Esophagus (tissue), 2 donors: ENCODE results near the gene SPHK1. TPM values are rescaled to one million over a fixed set of nuclear protein-coding genes. Genes with fewer than 3 reads are reported as not detected.

ENCODE experiments used
- H3K27ac ChIP-seq, 2 donors: one replicate each; pipeline ENCODE4 v1.5.1; 2013; ENCODE audit warnings: low read depth in 2 of 2, mild to moderate bottlenecking in 2 of 2, inconsistent platforms in 1 of 2, low read length in 1 of 2, moderate library complexity in 1 of 2
- H3K27me3 ChIP-seq, 2 donors: one replicate each; pipeline ENCODE4 v1.6.1; 2013; ENCODE audit warnings: low read length in 2 of 2, control low read depth in 1 of 2, mild to moderate bottlenecking in 1 of 2; ENCODE audit not compliant: insufficient read depth in 2 of 2, control insufficient read depth in 1 of 2
- H3K36me3 ChIP-seq, 2 donors: one replicate each; pipeline ENCODE4 v1.6.1; 2013; ENCODE audit warnings: low read length in 1 of 2; ENCODE audit not compliant: control insufficient read depth in 2 of 2, insufficient read depth in 2 of 2
- H3K4me1 ChIP-seq, 2 donors: one replicate each; pipeline ENCODE4 v1.6.1; 2013; ENCODE audit warnings: low read length in 1 of 2; ENCODE audit not compliant: control insufficient read depth in 2 of 2, insufficient read depth in 2 of 2
- H3K4me3 ChIP-seq, 2 donors: one replicate each; pipeline ENCODE4 v1.5.1; 2013; ENCODE audit warnings: low read length in 2 of 2, mild to moderate bottlenecking in 2 of 2, low read depth in 1 of 2, moderate library complexity in 1 of 2
- H3K9me3 ChIP-seq, 2 donors: one replicate each; pipeline ENCODE4 v1.6.1; 2013; ENCODE audit warnings: mild to moderate bottlenecking in 2 of 2, low read depth in 1 of 2, low read length in 1 of 2, moderate library complexity in 1 of 2; ENCODE audit not compliant: control insufficient read depth in 2 of 2, insufficient read depth in 1 of 2
- WGBS, 2 donors: extraction: QIAGEN DNeasy Blood & Tissue Kit; methylation state at CpG; one replicate each; pipeline ENCODE4 v1.1.7; 2013; 5-methylcytosine and 5-hydroxymethylcytosine counted together
- polyA plus RNA-seq, 2 donors: library from polyadenylated mRNA; stranded (reverse); fragments of 200-250 nt; gene quantifications; one replicate each; pipeline ENCODE4 v1.2.3, GENCODE V29; 2013
- donor health status: healthy with polysubstance abuse.
- donor health status: Bipolar disorder and iron deficiency.

The SPHK1 gene
- polyA plus RNA-seq, 2 donors: 20.5 to 23.0 TPM

DNA sequence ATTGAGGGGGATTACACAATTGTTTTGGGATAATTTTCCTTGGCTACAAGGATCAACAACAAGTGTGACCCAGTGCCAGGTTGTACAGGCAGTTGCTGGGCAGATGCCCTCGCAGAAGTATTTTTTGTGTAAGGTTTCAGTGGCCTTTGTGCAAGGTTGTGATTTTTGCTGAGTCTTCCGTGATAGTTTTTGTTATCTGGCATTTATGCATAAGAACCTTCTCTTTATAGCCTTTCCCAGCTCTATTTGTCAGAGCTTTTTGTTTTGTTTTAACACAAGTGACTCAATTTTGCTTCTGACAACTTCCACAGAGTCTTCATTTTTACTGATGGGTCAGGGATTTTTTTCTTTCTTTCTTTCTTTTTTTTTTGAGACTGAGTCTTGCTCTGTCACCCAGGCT lies 23.9 kb upstream of the SPHK1 start:
- Histone ChIP-seq H3K36me3 (no peaks in the 10 kb centered on the region), H3K4me1 (peaks cover 0 to 7% of the 10 kb centered on the region in 2 donors), H3K27ac (peak overlapping the region; percentile 24 to 60), H3K27me3 (no peaks in the 10 kb centered on the region), H3K9me3 (no peaks in the 10 kb centered on the region), H3K4me3 (no peak overlapping the region)
- 55 to 56% methylated on average over 2 of the region's 2 CpGs for WGBS, 2 donors

DNA sequence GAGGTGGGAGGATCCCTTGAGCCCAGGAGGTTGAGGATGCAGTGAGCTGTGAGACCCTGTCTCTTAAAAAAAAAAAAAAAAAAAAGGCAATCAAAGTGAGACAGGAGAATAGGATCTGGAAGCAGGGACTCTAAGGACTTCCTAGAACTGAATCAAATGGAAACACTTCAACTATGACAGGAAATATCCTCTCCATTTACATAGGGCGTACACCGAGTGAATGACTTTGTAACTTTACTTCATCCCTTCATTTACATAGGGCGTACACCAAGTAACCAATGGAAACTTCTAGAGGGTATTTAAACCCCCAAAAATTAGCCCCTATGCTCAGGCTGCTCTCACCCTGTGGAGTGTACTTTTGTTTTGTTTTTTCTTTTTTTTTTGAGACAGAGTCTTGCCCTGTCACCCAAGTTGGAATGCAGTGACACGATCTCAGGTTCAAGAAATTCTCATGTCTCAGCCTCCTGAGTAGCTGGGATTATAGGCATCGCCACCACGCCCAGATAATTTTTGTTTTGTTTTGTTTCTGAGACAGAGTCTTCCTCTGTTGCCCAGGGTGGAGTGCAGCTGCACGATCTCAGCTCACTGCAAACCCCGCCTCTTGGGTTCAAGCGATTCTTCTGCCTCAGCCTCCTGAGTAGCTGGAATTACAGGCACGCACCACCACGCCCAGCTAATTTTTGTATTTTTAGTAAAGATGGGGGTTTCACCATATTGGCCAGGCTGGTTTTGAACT lies 21.1 kb upstream of the SPHK1 start:
- Histone ChIP-seq H3K4me3 (no peak overlapping the region), H3K27me3 (no peaks in the 10 kb centered on the region), H3K36me3 (no peaks in the 10 kb centered on the region), H3K4me1 (peaks cover 0 to 7% of the 10 kb centered on the region in 2 donors), H3K27ac (peak overlapping the region in 1 of 2 donors; percentile 74), H3K9me3 (no peaks in the 10 kb centered on the region)
- 73 to 74% methylated on average over 11 of the region's 11 CpGs for WGBS, 2 donors

DNA sequence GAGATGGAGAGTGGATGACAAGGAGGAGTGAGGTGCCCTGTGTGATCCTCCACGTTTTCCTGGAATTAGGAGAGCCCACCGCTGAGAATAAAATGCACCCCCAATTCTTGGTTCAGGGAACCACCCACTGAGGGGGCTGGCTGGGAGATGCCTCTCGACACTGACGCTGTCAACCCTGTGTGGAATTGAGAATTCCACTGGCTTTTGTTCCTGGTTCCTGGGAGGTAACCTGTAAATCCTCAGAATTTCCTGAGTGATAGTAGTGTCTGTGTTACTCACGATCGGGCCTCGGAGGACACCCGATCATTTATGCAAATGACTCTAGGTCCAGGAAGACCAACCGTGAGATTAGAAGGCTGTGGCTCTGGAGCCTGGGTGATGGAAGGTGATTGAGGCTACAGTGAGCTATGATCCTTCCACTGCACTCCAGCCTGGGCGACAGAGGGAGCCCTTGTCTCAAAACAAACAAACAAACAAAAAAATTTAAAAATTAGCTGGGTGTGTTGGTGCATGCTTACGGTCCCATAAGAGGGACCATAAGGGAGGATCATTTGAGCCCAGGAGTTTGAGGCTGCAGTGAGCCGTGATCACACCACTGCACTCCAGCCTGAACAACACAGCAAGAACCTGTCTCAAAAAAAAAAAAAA lies 19.0 kb upstream of the SPHK1 start:
- H3K36me3 ChIP-seq: no peaks in the 10 kb centered on the region
- no peaks in the 10 kb centered on the region for H3K9me3 ChIP-seq
- peaks cover 0 to 7% of the 10 kb centered on the region in 2 donors for H3K4me1 ChIP-seq
- H3K27me3 ChIP-seq: no peaks in the 10 kb centered on the region
- 50 to 73% methylated on average over 12 of the region's 12 CpGs for WGBS, 2 donors
- no peak overlapping the region for H3K27ac ChIP-seq
- no peak overlapping the region for H3K4me3 ChIP-seq

DNA sequence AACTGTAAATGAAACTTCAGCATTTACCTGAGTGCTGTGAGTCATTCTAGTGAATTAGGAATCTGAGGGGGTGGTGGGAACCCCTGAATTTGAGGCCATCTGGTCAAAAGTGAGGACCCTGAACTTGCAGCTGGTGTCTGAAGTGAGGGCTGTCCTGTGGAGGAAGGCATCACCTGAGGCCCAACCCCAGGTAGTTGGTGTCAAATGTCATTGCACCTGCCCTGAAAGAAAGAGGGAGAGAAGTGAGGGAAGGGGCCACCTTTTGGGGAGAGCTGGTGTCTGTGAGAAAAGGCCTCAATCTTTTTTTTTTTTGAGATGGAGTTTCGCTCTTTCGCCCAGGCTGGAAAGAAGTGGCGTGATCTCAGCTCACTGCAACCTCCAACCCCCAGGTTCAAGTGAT lies 18.2 kb upstream of the SPHK1 start:
- 90 to 98% methylated on average over 3 of the region's 3 CpGs for WGBS, 2 donors
- no peak overlapping the region for H3K27ac ChIP-seq
- no peaks in the 10 kb centered on the region for H3K27me3 ChIP-seq
- no peak overlapping the region for H3K4me3 ChIP-seq
- H3K36me3 ChIP-seq: no peaks in the 10 kb centered on the region
- no peaks in the 10 kb centered on the region for H3K9me3 ChIP-seq
- H3K4me1 ChIP-seq: peaks cover 0 to 7% of the 10 kb centered on the region in 2 donors

DNA sequence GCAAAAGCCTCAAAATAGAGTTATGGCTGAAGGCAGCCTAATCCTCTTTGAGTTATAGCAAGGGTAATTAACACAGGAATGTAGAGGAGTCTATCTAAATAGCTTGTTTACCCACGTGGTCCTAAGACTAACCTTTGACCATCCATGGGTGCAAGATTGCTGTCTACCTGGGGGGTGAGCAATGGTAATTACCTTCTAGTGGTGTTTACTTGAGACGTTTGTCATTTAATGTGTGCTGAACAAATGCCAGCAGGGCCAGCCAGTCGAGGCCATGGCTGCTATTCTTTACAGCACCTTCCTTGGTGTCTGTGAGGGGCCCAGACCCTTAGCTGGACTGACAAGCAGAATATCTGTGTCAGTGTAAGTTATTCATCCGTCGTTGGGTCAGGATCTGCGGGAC lies 16.8 kb upstream of the SPHK1 start:
- Histone ChIP-seq H3K4me1 (no peaks in the 10 kb centered on the region), H3K27me3 (no peaks in the 10 kb centered on the region), H3K36me3 (no peaks in the 10 kb centered on the region), H3K4me3 (no peak overlapping the region), H3K27ac (no peak overlapping the region), H3K9me3 (no peaks in the 10 kb centered on the region)
- WGBS, 2 donors: 68 to 69% methylated on average over 6 of the region's 6 CpGs

DNA sequence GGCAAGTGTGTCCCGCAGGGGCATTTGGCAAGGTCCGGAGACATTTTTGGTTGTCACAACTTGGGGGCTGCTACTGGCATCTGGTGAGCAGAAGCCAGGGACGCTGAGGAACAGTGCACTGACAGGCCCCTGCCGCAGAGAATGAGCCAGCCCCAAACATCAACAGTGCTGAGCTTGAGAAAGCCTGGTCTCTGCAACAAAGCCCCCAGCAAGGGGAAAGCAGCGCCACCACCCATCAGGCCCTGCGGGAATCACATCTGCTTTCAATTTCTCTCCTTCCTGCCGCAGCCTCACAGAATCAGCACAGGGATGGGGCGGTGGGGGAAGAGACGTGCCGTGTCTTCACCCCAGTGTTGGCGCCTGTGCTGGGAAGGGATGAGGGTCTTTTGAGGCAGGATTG lies 15.9 kb upstream of the SPHK1 start:
- no peaks in the 10 kb centered on the region for H3K4me1 ChIP-seq
- no peaks in the 10 kb centered on the region for H3K9me3 ChIP-seq
- 77 to 78% methylated on average over 11 of the region's 11 CpGs for WGBS, 2 donors
- H3K27ac ChIP-seq: peak overlapping the region in 1 of 2 donors; percentile 2
- no peak overlapping the region for H3K4me3 ChIP-seq
- no peaks in the 10 kb centered on the region for H3K27me3 ChIP-seq
- H3K36me3 ChIP-seq: no peaks in the 10 kb centered on the region

DNA sequence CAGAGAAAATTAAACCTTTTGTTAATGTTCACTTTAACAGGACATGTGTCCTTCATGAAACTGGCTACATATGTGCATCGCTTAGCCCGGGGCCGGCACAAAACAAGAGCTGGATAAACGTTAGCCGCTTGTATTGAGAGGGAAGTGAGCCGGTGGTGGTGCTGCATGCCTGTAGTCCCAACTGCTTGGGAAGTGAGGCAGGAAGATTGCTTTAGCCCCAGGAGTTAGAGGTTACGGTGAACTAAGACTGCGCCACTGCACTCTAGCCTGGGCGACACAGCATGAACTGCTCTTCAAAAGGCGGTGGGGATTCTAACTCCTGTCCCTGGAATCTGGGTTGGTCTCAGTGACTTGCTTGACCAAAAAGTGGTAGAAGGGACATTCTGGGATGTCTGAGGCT lies 15.0 kb upstream of the SPHK1 start:
- WGBS, 2 donors: 83 to 87% methylated on average over 10 of the region's 10 CpGs
- Histone ChIP-seq H3K36me3 (no peaks in the 10 kb centered on the region), H3K27me3 (no peaks in the 10 kb centered on the region), H3K4me1 (no peaks in the 10 kb centered on the region), H3K27ac (no peak overlapping the region), H3K4me3 (no peak overlapping the region), H3K9me3 (no peaks in the 10 kb centered on the region)

DNA sequence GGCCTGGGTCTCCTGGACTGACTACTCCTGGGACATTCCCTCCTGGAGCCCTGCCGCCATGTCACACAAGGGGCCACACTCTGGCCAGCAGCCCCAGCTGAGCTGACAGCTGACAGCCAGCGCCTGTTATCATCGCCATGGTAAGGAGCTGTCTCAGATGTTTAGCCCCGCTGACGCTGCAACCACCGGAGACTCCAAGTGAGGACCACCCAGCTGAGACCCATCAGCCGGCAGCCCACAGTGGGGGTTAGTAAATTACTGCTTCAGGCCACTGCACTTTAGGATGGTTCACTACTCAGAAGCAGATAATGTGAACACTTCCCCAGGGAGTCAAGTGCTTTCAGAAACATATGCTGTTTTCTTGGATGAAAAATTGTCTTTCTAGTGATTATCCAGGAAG lies 14.6 kb upstream of the SPHK1 start:
- no peaks in the 10 kb centered on the region for H3K9me3 ChIP-seq
- WGBS, 2 donors: 76 to 79% methylated on average over 7 of the region's 7 CpGs
- H3K4me3 ChIP-seq: no peak overlapping the region
- H3K36me3 ChIP-seq: no peaks in the 10 kb centered on the region
- no peaks in the 10 kb centered on the region for H3K27me3 ChIP-seq
- no peaks in the 10 kb centered on the region for H3K4me1 ChIP-seq
- no peak overlapping the region for H3K27ac ChIP-seq

DNA sequence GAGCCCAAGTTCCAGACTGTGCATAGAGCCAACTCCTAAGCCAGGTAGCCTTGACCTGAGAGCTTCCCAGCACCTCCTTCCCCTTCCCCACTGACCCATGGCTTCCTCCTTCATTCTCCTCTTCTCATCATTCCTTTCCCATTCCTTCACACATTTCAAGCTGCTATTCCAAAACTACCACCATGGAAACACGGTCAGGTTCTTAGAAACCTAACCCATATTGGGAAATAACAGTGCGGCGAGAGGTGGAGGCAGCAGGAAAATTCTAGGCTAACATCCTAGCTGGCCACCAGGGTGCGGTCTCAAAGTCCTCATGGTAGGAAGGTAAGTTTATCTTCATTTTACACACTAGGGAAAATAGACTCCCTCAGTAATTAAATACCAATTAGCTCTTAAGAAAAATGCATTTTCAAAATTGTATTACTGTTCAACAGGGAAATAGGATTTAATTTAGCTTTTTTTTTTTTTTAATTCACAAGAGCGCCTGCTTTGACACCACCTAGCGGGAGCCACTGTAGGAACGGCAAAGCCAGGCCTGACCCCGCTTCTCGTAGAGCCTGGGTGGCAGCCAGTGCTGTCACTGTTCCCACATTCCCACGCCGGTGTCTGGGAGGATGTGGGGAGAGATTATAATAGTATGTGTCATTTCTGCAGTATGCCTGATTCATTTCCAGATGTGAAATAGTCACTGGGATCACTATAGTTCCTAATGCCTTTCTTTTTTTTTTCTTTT lies 14.0 kb upstream of the SPHK1 start:
- H3K27me3 ChIP-seq: no peaks in the 10 kb centered on the region
- no peak overlapping the region for H3K27ac ChIP-seq
- WGBS, 2 donors: 33 to 52% methylated on average over 11 of the region's 11 CpGs
- no peak overlapping the region for H3K4me3 ChIP-seq
- no peaks in the 10 kb centered on the region for H3K36me3 ChIP-seq
- no peaks in the 10 kb centered on the region for H3K9me3 ChIP-seq
- H3K4me1 ChIP-seq: no peaks in the 10 kb centered on the region
